Left lung (tissue), 10 donors: ENCODE measurements around the gene GAS2L3. TPM values are rescaled to one million over a fixed set of nuclear protein-coding genes. Genes with fewer than 3 reads are reported as not detected.

Experiments used
- ATAC-seq: fragments of 200-7000 bp; cut with Tn5 transposase; one replicate; pipeline ENCODE4 v1.9.1; 2020; ENCODE audit warnings: moderate library complexity
- DNase-seq, 4 donors: peaks; one replicate each; pipeline ENCODE4 v3.0.0-alpha.2; 2013 to 2020
- H3K27ac ChIP-seq, 2 donors: fragments of 200-600 bp; sonication (generic) in 1 of 2; one replicate each; pipeline versions ENCODE4 v1.5.0 to v1.8.0; 2020 to 2021
- H3K27me3 ChIP-seq, 2 donors: fragments of 200-600 bp; sonication (generic) in 1 of 2; one replicate each; pipeline versions ENCODE4 v1.5.0 to v1.8.0; 2020 to 2021
- H3K36me3 ChIP-seq, 2 donors: fragments of 200-600 bp; sonication (generic) in 1 of 2; one replicate each; pipeline versions ENCODE4 v1.5.0 to v1.8.0; 2020 to 2021
- H3K4me1 ChIP-seq, 2 donors: fragments of 200-600 bp; one replicate each; pipeline ENCODE4 v1.8.0; 2021
- H3K4me3 ChIP-seq, 2 donors: fragments of 200-600 bp; sonication (generic) in 1 of 2; one replicate each; pipeline versions ENCODE4 v1.5.0 to v1.8.0; 2020 to 2021; ENCODE audit warnings: mild to moderate bottlenecking in 1 of 2
- H3K9me3 ChIP-seq, 2 donors: fragments of 200-600 bp; sonication (generic) in 1 of 2; one replicate each; pipeline versions ENCODE4 v1.5.0 to v1.8.0; 2020 to 2021
- intact Hi-C, 2 donors: fragments of 100-400 bp; cut with DNase I; formaldehyde crosslinking; loops; one replicate each; pipeline versions ENCODE4 v1.11.2 to v1.14.2; 2022
- polyA plus RNA-seq, 6 donors: library from polyadenylated mRNA; unstranded; fragments of 120-200 nt; gene quantifications; one replicate each; pipeline ENCODE4 v1.2.1, GENCODE V29; 2013; ENCODE audit not compliant: insufficient read length in 6 of 6
- total RNA-seq, 2 donors: library from RNA; stranded (reverse); fragmentation: NEBNext Ultra II Directional; extraction: Animal tissue kit (Norgen Biotek cat#: 25700); gene quantifications; one replicate each; pipeline ENCODE4 v1.2.1, GENCODE V29; 2021
- TF ChIP-seq, protein P1 (sequence below), 2 donors: fragments of 200-600 bp; sonication (generic) in 1 of 2; IDR thresholded peaks; one replicate each; pipeline versions ENCODE4 v1.5.0 to v1.8.0; 2021; ENCODE audit warnings: antibody characterized with exemption in 2 of 2
- donor health status: DM: no; HTN: yes; CAD: no.
- donor health status: DM: no; HTN: no; CAD: no.

GAS2L3 gene
- total and polyA plus RNA-seq, 8 donors, result 14.7 to 38.2 (median 23.4) TPM

- DNase-seq, result peak in 1 of 4 donors; percentile 75
- Histone ChIP-seq H3K4me3 (no peak overlapping the region), H3K9me3 (no peaks in the 10 kb centered on the region), H3K4me1 (no peaks in the 10 kb centered on the region), H3K27me3 (peaks cover 0 to 4% of the 10 kb centered on the region in 2 donors), H3K27ac (no peak overlapping the region), H3K36me3 (no peaks in the 10 kb centered on the region)
- TF ChIP-seq, protein P1, sequence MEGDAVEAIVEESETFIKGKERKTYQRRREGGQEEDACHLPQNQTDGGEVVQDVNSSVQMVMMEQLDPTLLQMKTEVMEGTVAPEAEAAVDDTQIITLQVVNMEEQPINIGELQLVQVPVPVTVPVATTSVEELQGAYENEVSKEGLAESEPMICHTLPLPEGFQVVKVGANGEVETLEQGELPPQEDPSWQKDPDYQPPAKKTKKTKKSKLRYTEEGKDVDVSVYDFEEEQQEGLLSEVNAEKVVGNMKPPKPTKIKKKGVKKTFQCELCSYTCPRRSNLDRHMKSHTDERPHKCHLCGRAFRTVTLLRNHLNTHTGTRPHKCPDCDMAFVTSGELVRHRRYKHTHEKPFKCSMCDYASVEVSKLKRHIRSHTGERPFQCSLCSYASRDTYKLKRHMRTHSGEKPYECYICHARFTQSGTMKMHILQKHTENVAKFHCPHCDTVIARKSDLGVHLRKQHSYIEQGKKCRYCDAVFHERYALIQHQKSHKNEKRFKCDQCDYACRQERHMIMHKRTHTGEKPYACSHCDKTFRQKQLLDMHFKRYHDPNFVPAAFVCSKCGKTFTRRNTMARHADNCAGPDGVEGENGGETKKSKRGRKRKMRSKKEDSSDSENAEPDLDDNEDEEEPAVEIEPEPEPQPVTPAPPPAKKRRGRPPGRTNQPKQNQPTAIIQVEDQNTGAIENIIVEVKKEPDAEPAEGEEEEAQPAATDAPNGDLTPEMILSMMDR (IDR thresholded peaks at IDR 0.05), result peak; percentile 37 to 41
- intact Hi-C loops, result no loop called here
- peak; percentile 44 for ATAC-seq
These were observed 98.7 kb downstream of the GAS2L3 start for GRCh38 chr12:100672075-100672592.

DNA sequence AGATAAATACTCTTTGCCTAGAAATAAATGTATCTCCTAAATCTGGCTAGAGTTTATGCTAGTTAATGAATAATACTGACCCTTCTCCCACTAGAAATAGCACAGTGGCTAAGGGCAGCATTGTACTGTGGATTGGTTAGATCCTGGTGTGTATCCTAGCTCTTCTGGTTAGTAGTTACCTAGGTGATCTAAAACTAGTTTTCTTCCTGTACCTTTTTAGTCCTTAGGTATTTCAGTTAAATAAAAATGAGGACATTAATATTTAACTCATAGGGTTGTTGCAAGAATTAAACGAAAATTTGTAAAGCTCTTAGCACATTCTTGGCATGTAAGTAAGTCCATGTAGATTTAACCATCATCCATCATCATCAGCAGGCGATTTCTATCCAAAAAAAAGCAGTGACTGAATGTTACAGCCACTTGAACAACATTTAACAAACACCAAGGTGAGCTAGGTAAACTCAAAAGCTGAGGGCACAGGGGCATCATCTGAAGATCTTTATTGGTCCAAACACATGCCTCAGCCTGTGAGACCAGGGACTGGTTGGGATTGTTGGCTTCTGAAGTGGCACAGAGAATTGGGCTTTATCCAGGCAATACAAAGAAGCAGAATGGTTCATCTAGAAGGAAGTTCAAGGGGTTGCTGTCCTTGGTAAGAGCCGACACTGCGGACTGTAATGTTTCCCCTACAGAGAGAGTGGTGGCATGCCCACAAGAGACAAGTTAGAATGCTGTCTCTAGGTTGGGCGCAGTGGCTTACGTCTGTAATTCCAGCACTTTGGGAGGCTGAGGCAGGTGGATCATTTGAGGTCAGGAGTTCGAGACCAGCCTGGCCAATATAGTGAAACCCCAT lies 100.8 kb downstream of the GAS2L3 start:
- no peak overlapping the region for H3K4me3 ChIP-seq
- H3K4me1 ChIP-seq, result no peaks in the 10 kb centered on the region
- DNase-seq (no peak), ATAC-seq (no peak)
- TF ChIP-seq, protein P1 (IDR thresholded peaks at IDR 0.05), result no peak
- peaks cover 0 to 2% of the 10 kb centered on the region in 2 donors for H3K27me3 ChIP-seq
- intact Hi-C loops, result no loop called here
- H3K36me3 ChIP-seq, result no peaks in the 10 kb centered on the region
- no peaks in the 10 kb centered on the region for H3K9me3 ChIP-seq
- no peak overlapping the region for H3K27ac ChIP-seq

Other genes starting within 250 kb of the GAS2L3 start
- gene SLC17A8, start 216.6 kb upstream of the GAS2L3 start, total RNA-seq, result under 1 TPM; 0.13 to 0.61 TPM
- gene SLC17A8, start 216.6 kb upstream of the GAS2L3 start, polyA plus RNA-seq, result 1 to 10 TPM; 2.2 to 4.0 (median 3.3) TPM
- not detected for gene NR1H4, start 99.8 kb upstream of the GAS2L3 start, total RNA-seq
- gene NR1H4, start 99.8 kb upstream of the GAS2L3 start, polyA plus RNA-seq, result under 1 TPM; 0.20 to 0.72 (median 0.44) TPM
- gene ANO4, start 221.1 kb downstream of the GAS2L3 start, total RNA-seq, result 1 to 10 TPM in 1 of 2 donors, not detected in 1; 2.0 TPM
- gene ANO4, start 221.1 kb downstream of the GAS2L3 start, polyA plus RNA-seq, result 1 to 10 TPM; 3.4 to 6.9 (median 5.2) TPM